ENCODE data around the gene IL1RAP.

DNA sequence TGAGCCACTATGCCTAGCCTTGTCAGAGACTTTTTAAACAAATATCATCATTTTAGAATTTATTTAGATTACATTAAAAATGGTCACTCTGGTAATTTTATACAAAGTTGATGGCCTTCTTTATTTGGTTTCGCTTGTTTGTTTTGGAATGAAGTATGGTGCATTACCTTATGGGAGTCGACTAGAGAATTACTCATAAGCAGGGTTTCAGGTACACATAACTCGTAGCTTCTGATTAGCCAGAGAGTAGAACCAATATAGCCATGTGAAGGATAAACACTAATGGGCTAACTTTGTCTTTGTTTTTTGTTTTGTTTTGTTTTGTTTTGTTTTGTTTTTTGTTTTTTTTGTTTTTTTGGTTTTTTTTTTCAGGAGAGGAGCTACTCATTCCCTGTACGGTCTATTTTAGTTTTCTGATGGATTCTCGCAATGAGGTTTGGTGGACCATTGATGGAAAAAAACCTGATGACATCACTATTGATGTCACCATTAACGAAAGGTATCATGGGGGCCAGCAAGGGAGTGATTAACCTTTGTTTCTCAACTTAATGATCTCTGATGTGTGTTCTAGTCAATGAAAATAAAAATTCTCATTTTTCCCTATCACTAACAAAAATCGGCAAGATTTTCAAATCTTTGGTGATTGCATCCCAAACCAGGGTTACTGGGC is 113.2 kb downstream of the IL1RAP start:
- no peak for TF ChIP-seq EP300 (IDR thresholded peaks at IDR 0.05)
- TF ChIP-seq, protein P1, sequence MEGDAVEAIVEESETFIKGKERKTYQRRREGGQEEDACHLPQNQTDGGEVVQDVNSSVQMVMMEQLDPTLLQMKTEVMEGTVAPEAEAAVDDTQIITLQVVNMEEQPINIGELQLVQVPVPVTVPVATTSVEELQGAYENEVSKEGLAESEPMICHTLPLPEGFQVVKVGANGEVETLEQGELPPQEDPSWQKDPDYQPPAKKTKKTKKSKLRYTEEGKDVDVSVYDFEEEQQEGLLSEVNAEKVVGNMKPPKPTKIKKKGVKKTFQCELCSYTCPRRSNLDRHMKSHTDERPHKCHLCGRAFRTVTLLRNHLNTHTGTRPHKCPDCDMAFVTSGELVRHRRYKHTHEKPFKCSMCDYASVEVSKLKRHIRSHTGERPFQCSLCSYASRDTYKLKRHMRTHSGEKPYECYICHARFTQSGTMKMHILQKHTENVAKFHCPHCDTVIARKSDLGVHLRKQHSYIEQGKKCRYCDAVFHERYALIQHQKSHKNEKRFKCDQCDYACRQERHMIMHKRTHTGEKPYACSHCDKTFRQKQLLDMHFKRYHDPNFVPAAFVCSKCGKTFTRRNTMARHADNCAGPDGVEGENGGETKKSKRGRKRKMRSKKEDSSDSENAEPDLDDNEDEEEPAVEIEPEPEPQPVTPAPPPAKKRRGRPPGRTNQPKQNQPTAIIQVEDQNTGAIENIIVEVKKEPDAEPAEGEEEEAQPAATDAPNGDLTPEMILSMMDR (IDR thresholded peaks at IDR 0.05): no peak
